ENCODE results near the gene FKTN.
"Not testable (repeated sequence)": the region's sequence is repeated elsewhere in the genome, so short reads cannot be mapped to it uniquely, and the experiment has no call there.

DNA sequence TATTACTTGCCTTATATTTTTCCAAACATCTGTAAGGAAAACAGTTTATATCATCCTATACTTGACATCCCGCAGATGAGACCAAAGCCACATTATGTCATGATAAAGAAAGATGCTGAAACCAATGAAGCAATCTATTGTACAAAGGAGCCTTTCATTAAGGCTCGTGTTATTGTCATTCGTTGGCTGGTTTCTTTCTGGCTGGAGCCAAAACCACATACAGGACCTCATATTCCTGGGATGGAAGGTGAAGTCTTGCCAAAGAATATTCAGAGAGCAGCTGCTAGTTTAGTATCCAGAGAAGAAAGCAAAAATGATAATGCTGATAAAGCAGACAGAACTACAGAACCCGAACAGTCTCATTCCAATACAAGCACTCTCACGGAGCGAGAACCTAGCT lies 36.9 kb upstream of the FKTN start:
- TF ChIP-seq, protein P1, sequence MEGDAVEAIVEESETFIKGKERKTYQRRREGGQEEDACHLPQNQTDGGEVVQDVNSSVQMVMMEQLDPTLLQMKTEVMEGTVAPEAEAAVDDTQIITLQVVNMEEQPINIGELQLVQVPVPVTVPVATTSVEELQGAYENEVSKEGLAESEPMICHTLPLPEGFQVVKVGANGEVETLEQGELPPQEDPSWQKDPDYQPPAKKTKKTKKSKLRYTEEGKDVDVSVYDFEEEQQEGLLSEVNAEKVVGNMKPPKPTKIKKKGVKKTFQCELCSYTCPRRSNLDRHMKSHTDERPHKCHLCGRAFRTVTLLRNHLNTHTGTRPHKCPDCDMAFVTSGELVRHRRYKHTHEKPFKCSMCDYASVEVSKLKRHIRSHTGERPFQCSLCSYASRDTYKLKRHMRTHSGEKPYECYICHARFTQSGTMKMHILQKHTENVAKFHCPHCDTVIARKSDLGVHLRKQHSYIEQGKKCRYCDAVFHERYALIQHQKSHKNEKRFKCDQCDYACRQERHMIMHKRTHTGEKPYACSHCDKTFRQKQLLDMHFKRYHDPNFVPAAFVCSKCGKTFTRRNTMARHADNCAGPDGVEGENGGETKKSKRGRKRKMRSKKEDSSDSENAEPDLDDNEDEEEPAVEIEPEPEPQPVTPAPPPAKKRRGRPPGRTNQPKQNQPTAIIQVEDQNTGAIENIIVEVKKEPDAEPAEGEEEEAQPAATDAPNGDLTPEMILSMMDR (IDR thresholded peaks at IDR 0.05) = not testable (repeated sequence)
- TF ChIP-seq POLR2A (IDR thresholded peaks at IDR 0.05) = not testable (repeated sequence)
